ENCODE data around the gene BUB3. TPM values are rescaled to one million over a fixed set of nuclear protein-coding genes. Genes with fewer than 3 reads are reported as not detected.
"Not testable (repeated sequence)": the region's sequence is repeated elsewhere in the genome, so short reads cannot be mapped to it uniquely, and the experiment has no call there.

Gene BUB3
- total RNA-seq, 4 donors from 2014 or later: 68.1 to 100 (median 73.4) TPM

- H3K27ac ChIP-seq: no peak overlapping the region
- DNase-seq (ENCODE audit: low spot score in 2 of 2): no peak
- 76 to 82% methylated on average over 9 of the region's 9 CpGs for WGBS, 2 donors
- H3K4me3 ChIP-seq: no peak overlapping the region
- TF ChIP-seq CTCF (IDR thresholded peaks at IDR 0.05) (no peak), POLR2A (IDR thresholded peaks at IDR 0.05) (no peak), EP300 (IDR thresholded peaks at IDR 0.05) (no peak)
- no peaks in the 10 kb centered on the region for H3K4me1 ChIP-seq
- no peaks in the 10 kb centered on the region for H3K27me3 ChIP-seq
- H3K9me3 ChIP-seq: no peaks in the 10 kb centered on the region
- peaks cover 0 to 49% (median 0%) of the 10 kb centered on the region in 3 donors for H3K36me3 ChIP-seq
Observed at GRCh38 chr10:123175389-123176387, 21.5 kb downstream of the BUB3 start.

- WGBS, 2 donors: 97 to 98% methylated on average over 4 of the region's 4 CpGs
- peaks cover 0 to 17% (median 4%) of the 10 kb centered on the region in 4 donors for H3K9me3 ChIP-seq
- H3K27me3 ChIP-seq; H3K4me1 ChIP-seq; DNase-seq (ENCODE audit: low spot score in 2 of 2); H3K27ac ChIP-seq; H3K4me3 ChIP-seq: not testable (repeated sequence)
- peaks cover 0 to 38% (median 0%) of the 10 kb centered on the region in 3 donors for H3K36me3 ChIP-seq
Observed at GRCh38 chr10:123178390-123178789, 24.2 kb downstream of the BUB3 start.

DNA sequence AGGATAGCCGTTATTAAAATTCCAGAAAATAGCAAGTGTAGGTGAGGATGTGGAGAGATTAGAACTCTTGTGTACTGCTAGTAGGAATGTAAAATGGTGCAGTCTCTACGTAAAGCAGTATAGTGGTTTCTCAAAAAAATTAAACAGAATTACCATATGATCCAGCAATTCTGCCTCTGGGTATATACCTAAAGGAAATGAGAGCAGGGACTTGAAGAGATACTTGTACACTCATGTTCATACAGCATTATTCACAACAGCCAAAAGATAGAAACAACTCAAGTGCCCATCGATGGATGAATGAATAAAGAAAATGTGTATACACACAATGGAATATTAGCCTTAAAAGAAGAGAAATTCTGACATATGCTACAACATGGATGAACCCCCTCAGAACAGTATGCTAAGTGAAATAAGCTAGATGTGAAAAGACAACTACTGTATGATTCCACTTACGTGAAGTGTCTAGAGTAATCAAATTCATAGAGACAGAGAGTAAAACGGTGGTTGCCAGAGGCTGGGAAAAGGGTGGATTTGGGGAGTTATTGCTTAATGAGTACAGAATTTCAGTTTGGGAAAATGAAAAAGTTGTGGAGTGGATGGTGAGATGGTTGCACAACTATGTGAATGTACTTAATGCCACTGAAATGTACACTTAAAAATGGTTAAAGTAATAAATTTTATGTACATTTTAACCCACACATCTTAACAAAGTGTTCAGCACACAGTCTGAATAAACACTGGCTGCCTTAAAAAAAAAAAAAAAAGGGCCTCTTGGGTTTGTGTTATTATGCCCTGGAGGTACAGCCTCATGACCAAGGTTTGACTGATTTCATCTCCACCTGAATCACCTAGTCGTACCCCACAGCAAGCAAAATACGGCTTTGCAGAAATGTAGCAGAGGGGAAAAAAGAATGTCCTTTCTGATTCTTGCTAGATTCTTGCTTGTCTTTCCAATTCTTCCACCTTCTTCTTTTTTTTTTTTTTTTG, 26.2 kb downstream of the BUB3 start:
- Histone ChIP-seq H3K27ac (no peak overlapping the region), H3K4me1 (no peaks in the 10 kb centered on the region), H3K4me3 (no peak overlapping the region), H3K36me3 (peaks cover 0 to 52% (median 0%) of the 10 kb centered on the region in 3 donors), H3K9me3 (peaks cover 0 to 34% (median 9%) of the 10 kb centered on the region in 4 donors), H3K27me3 (no peaks in the 10 kb centered on the region)
- DNase-seq (ENCODE audit: low spot score in 2 of 2): no peak
- no peak for TF ChIP-seq POLR2A (IDR thresholded peaks at IDR 0.05)
- TF ChIP-seq EP300 (IDR thresholded peaks at IDR 0.05): no peak
- TF ChIP-seq CTCF (IDR thresholded peaks at IDR 0.05): no peak
- 91 to 92% methylated on average over 7 of the region's 7 CpGs for WGBS, 2 donors

DNA sequence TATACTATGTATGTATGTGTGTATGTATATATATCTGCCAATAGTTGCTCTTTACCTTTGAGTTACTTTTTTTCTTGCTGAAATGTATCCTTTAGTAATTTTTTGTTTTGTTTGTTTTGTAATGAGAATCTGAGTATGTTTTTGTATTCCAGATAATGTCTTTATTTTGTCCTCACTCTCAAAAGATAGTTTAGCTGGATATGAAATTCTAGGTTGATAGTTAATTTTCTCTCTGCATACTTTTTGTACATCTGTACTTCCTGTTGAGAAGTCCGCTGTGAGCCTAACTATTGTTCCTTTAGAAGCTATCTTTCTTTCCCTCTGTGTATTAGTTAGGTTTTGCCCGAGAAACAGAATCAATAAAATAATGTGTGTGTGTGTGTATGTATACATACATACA, 29.5 kb downstream of the BUB3 start:
- Histone ChIP-seq H3K27me3 (no peaks in the 10 kb centered on the region), H3K4me1 (no peaks in the 10 kb centered on the region), H3K4me3 (no peak overlapping the region), H3K36me3 (peaks cover 0 to 40% (median 0%) of the 10 kb centered on the region in 3 donors), H3K9me3 (peaks cover 0 to 40% (median 9%) of the 10 kb centered on the region in 4 donors), H3K27ac (no peak overlapping the region)
- 97 to 100% methylated on average over 2 of the region's 2 CpGs for WGBS, 2 donors
- no peak for DNase-seq (ENCODE audit: low spot score in 2 of 2)
- no peak for TF ChIP-seq EP300 (IDR thresholded peaks at IDR 0.05)
- TF ChIP-seq CTCF (IDR thresholded peaks at IDR 0.05): no peak
- TF ChIP-seq POLR2A (IDR thresholded peaks at IDR 0.05): no peak

GRCh38 chr10:123187781-123188180, 33.6 kb downstream of the BUB3 start:
- Histone ChIP-seq H3K4me1 (no peaks in the 10 kb centered on the region), H3K9me3 (peaks cover 0 to 29% (median 8%) of the 10 kb centered on the region in 4 donors), H3K4me3 (no peak overlapping the region), H3K36me3 (peaks cover 0 to 67% (median 0%) of the 10 kb centered on the region in 3 donors), H3K27me3 (no peaks in the 10 kb centered on the region), H3K27ac (no peak overlapping the region)
- TF ChIP-seq POLR2A (IDR thresholded peaks at IDR 0.05) (no peak), CTCF (IDR thresholded peaks at IDR 0.05) (no peak), EP300 (IDR thresholded peaks at IDR 0.05) (no peak)
- DNase-seq (ENCODE audit: low spot score in 2 of 2): no peak
- WGBS, 2 donors: 96 to 97% methylated on average over 5 of the region's 5 CpGs

Measured in tibial nerve (tissue), 4 donors.